Amniotic epithelial cell (primary cell): Measurements from ENCODE around the gene IGFBP5.
A peak's percentile ranks its signal among the peaks of the same experiment; 100 is the strongest.

Source experiments
- DNase-seq: peaks from one replicate; pipeline ENCODE4 v3.0.0-alpha.2; 2010; ENCODE audit warnings: low read depth

The IGFBP5 gene

GRCh38 chr2:216714376-216714775 lies 19.0 kb upstream of the IGFBP5 start:
- no peak for DNase-seq

- DNase-seq, result peak; percentile 92
These were observed 18.5 kb upstream of the IGFBP5 start for GRCh38 chr2:216713691-216714336.

- DNase-seq, result no peak
These were observed 16.0 kb upstream of the IGFBP5 start for GRCh38 chr2:216711348-216711747.

- DNase-seq, result peak; percentile 48
These were observed 15.4 kb upstream of the IGFBP5 start for GRCh38 chr2:216710551-216711301.

GRCh38 chr2:216702756-216703155 lies 7.4 kb upstream of the IGFBP5 start:
- no peak for DNase-seq

GRCh38 chr2:216701544-216701943 lies 6.2 kb upstream of the IGFBP5 start:
- DNase-seq, result no peak

GRCh38 chr2:216700781-216701180 lies 5.4 kb upstream of the IGFBP5 start:
- no peak for DNase-seq

GRCh38 chr2:216700088-216700567 lies 4.8 kb upstream of the IGFBP5 start:
- no peak for DNase-seq

- peak; percentile 77 for DNase-seq
These were observed 3.5 kb upstream of the IGFBP5 start for GRCh38 chr2:216698895-216699294.

GRCh38 chr2:216698293-216698692 lies 2.9 kb upstream of the IGFBP5 start:
- no peak for DNase-seq

- DNase-seq, result peak; percentile 46
These were observed 1.6 kb upstream of the IGFBP5 start for GRCh38 chr2:216696751-216697560.

- DNase-seq, result no peak
These were observed 972 bp upstream of the IGFBP5 start for GRCh38 chr2:216696321-216696720.

- DNase-seq, result no peak
These were observed 527 bp downstream of the IGFBP5 start for GRCh38 chr2:216694826-216695217.

- DNase-seq, result peak; percentile 26
These were observed 1.1 kb downstream of the IGFBP5 start for GRCh38 chr2:216694082-216694825.

GRCh38 chr2:216693414-216694080 lies 1.8 kb downstream of the IGFBP5 start:
- DNase-seq, result no peak

- DNase-seq, result peak; percentile 44
These were observed 2.5 kb downstream of the IGFBP5 start for GRCh38 chr2:216692636-216693413.

- peak; percentile 79 for DNase-seq
These were observed 4.3 kb downstream of the IGFBP5 start for GRCh38 chr2:216690853-216691741.

- no peak for DNase-seq
These were observed 4.9 kb downstream of the IGFBP5 start for GRCh38 chr2:216690456-216690852.

- DNase-seq, result no peak
These were observed 6.0 kb downstream of the IGFBP5 start for GRCh38 chr2:216689397-216689796.
